Left lung (tissue), 10 donors: ENCODE results near the gene ZNF71. TPM values are rescaled to one million over a fixed set of nuclear protein-coding genes. Genes with fewer than 3 reads are reported as not detected.

Source experiments
- ATAC-seq: fragments of 200-7000 bp; cut with Tn5 transposase; one replicate; pipeline ENCODE4 v1.9.1; 2020; ENCODE audit warnings: moderate library complexity
- DNase-seq, 4 donors: peaks; one replicate each; pipeline ENCODE4 v3.0.0-alpha.2; 2013 to 2020
- H3K27ac ChIP-seq, 2 donors: fragments of 200-600 bp; sonication (generic) in 1 of 2; one replicate each; pipeline versions ENCODE4 v1.5.0 to v1.8.0; 2020 to 2021
- H3K27me3 ChIP-seq, 2 donors: fragments of 200-600 bp; sonication (generic) in 1 of 2; one replicate each; pipeline versions ENCODE4 v1.5.0 to v1.8.0; 2020 to 2021
- H3K36me3 ChIP-seq, 2 donors: fragments of 200-600 bp; sonication (generic) in 1 of 2; one replicate each; pipeline versions ENCODE4 v1.5.0 to v1.8.0; 2020 to 2021
- H3K4me1 ChIP-seq, 2 donors: fragments of 200-600 bp; one replicate each; pipeline ENCODE4 v1.8.0; 2021
- H3K4me3 ChIP-seq, 2 donors: fragments of 200-600 bp; sonication (generic) in 1 of 2; one replicate each; pipeline versions ENCODE4 v1.5.0 to v1.8.0; 2020 to 2021; ENCODE audit warnings: mild to moderate bottlenecking in 1 of 2
- H3K9me3 ChIP-seq, 2 donors: fragments of 200-600 bp; sonication (generic) in 1 of 2; one replicate each; pipeline versions ENCODE4 v1.5.0 to v1.8.0; 2020 to 2021
- CTCF ChIP-seq, 2 donors: fragments of 200-600 bp; sonication (generic) in 1 of 2; IDR thresholded peaks; one replicate each; pipeline versions ENCODE4 v1.5.0 to v1.8.0; 2021; ENCODE audit warnings: antibody characterized with exemption in 2 of 2
- intact Hi-C, 2 donors: fragments of 100-400 bp; cut with DNase I; formaldehyde crosslinking; loops; one replicate each; pipeline versions ENCODE4 v1.11.2 to v1.14.2; 2022
- polyA plus RNA-seq, 6 donors: library from polyadenylated mRNA; unstranded; fragments of 120-200 nt; gene quantifications; one replicate each; pipeline ENCODE4 v1.2.1, GENCODE V29; 2013; ENCODE audit not compliant: insufficient read length in 6 of 6
- total RNA-seq, 2 donors: library from RNA; stranded (reverse); fragmentation: NEBNext Ultra II Directional; extraction: Animal tissue kit (Norgen Biotek cat#: 25700); gene quantifications; one replicate each; pipeline ENCODE4 v1.2.1, GENCODE V29; 2021
- donor health status: DM: no; HTN: yes; CAD: no.
- donor health status: DM: no; HTN: no; CAD: no.

The ZNF71 gene
- total and polyA plus RNA-seq, 8 donors, result 5.6 to 10.7 (median 8.3) TPM

- ATAC-seq, result no peak
These were observed 18.5 kb downstream of the ZNF71 start for GRCh38 chr19:56613639-56614038.

GRCh38 chr19:56617531-56617930 is 22.4 kb downstream of the ZNF71 start:
- Histone ChIP-seq H3K36me3 (peaks cover 0 to 75% of the 10 kb centered on the region in 2 donors), H3K4me1 (no peaks in the 10 kb centered on the region), H3K27ac (no peak overlapping the region), H3K27me3 (no peaks in the 10 kb centered on the region), H3K9me3 (peaks cover 0 to 100% of the 10 kb centered on the region in 2 donors), H3K4me3 (no peak overlapping the region)
- DNase-seq (no peak), ATAC-seq (no peak)
- intact Hi-C loops, result no loop called here
- no peak for TF ChIP-seq CTCF (IDR thresholded peaks at IDR 0.05)

More at GRCh38 chr19:56613639-56614038, 18.5 kb downstream of the ZNF71 start:
- Histone ChIP-seq H3K4me3 (no peak overlapping the region), H3K27ac (no peak overlapping the region), H3K27me3 (no peaks in the 10 kb centered on the region), H3K36me3 (peaks cover 0 to 64% of the 10 kb centered on the region in 2 donors), H3K4me1 (no peaks in the 10 kb centered on the region), H3K9me3 (peaks cover 0 to 96% of the 10 kb centered on the region in 2 donors)
- TF ChIP-seq CTCF (IDR thresholded peaks at IDR 0.05), result no peak
- DNase-seq, result no peak
- intact Hi-C loops, result no loop called here

- DNase-seq, result no peak
- ATAC-seq, result no peak
- no peak overlapping the region for H3K27ac ChIP-seq
- H3K27me3 ChIP-seq, result no peaks in the 10 kb centered on the region
- H3K9me3 ChIP-seq, result peaks cover 0 to 100% of the 10 kb centered on the region in 2 donors
- TF ChIP-seq CTCF (IDR thresholded peaks at IDR 0.05), result no peak
- H3K36me3 ChIP-seq, result peaks cover 0 to 76% of the 10 kb centered on the region in 2 donors
- intact Hi-C loops, result no loop called here
- no peak overlapping the region for H3K4me3 ChIP-seq
- H3K4me1 ChIP-seq, result no peaks in the 10 kb centered on the region
These were observed 24.0 kb downstream of the ZNF71 start for GRCh38 chr19:56619121-56619520.

GRCh38 chr19:56622374-56622773 is 27.3 kb downstream of the ZNF71 start:
- intact Hi-C loops, result no loop called here
- no peak for TF ChIP-seq CTCF (IDR thresholded peaks at IDR 0.05)
- no peak for ATAC-seq
- H3K27me3 ChIP-seq, result no peaks in the 10 kb centered on the region
- no peaks in the 10 kb centered on the region for H3K4me1 ChIP-seq
- no peak for DNase-seq
- H3K36me3 ChIP-seq, result peaks cover 0 to 76% of the 10 kb centered on the region in 2 donors
- H3K9me3 ChIP-seq, result peaks cover 0 to 100% of the 10 kb centered on the region in 2 donors
- H3K27ac ChIP-seq, result no peak overlapping the region
- no peak overlapping the region for H3K4me3 ChIP-seq

- intact Hi-C loops, result no loop called here
- TF ChIP-seq CTCF (IDR thresholded peaks at IDR 0.05), result no peak
- Histone ChIP-seq H3K4me1 (no peaks in the 10 kb centered on the region), H3K27me3 (no peaks in the 10 kb centered on the region), H3K27ac (no peak overlapping the region), H3K9me3 (peaks cover 0 to 100% of the 10 kb centered on the region in 2 donors), H3K4me3 (no peak overlapping the region), H3K36me3 (peaks cover 0 to 73% of the 10 kb centered on the region in 2 donors)
- DNase-seq, result no peak
- ATAC-seq, result no peak
These were observed 27.9 kb downstream of the ZNF71 start for GRCh38 chr19:56623006-56623405.
